NK-92 treated with Interleukin-12 subunit alpha and Interleukin-12 subunit beta, amount 100 ng/mL, for 24 hours (cell line): ENCODE results near the gene ZNF234.
A peak's percentile ranks its signal among the peaks of the same experiment; 100 is the strongest.
"Not testable (repeated sequence)": the region's sequence is repeated elsewhere in the genome, so short reads cannot be mapped to it uniquely, and the experiment has no call there.

ENCODE experiments used
- DNase-seq: peaks from one replicate; lab custom pipeline; 2025; lab: John Stamatoyannopoulos, UW

ZNF234 gene

GRCh38 chr19:44182145-44182544 lies 40.8 kb downstream of the ZNF234 start:
- no peak for DNase-seq

- no peak for DNase-seq
Observed at GRCh38 chr19:44190020-44190419, 48.7 kb downstream of the ZNF234 start.

- no peak for DNase-seq
Observed at GRCh38 chr19:44192127-44192526, 50.8 kb downstream of the ZNF234 start.

GRCh38 chr19:44196772-44197171 lies 55.4 kb downstream of the ZNF234 start:
- DNase-seq, result no peak

GRCh38 chr19:44202470-44202869 lies 61.1 kb downstream of the ZNF234 start:
- DNase-seq, result no peak

GRCh38 chr19:44202974-44203373 lies 61.6 kb downstream of the ZNF234 start:
- DNase-seq, result no peak

- not testable (repeated sequence) for DNase-seq
Observed at GRCh38 chr19:44203877-44204276, 62.5 kb downstream of the ZNF234 start.

- no peak for DNase-seq
Observed at GRCh38 chr19:44204772-44205171, 63.4 kb downstream of the ZNF234 start.

- peak; percentile 69 for DNase-seq
Observed at GRCh38 chr19:44207126-44207803, 65.9 kb downstream of the ZNF234 start.
